ENCODE data around the gene CADM1. TPM values are rescaled to one million over a fixed set of nuclear protein-coding genes. Genes with fewer than 3 reads are reported as not detected.

Gene CADM1
- total RNA-seq, 1 donor: 86.5 TPM

DNA sequence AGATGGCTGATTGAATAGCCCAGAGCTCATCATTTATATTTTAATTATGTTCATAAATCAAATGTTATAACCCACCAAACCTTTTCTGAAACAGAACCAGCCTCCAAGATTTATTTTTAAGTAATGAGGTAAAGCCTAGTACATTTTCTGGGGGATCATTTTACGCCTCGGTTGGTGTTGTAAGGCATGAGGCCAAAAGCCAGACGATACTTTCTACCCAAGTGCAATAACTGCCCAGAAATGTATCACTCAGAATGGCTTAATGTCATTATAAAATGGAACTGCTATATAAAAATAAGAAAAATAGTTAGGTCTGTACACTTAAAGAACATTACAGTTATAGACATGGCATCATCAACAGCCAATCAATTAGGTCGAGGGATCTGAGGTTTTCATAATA lies 283.3 kb downstream of the CADM1 start:
- H3K4me1 ChIP-seq (ENCODE audit: insufficient read depth, low read length): no peaks in the 10 kb centered on the region
- no peaks in the 10 kb centered on the region for H3K9me3 ChIP-seq (ENCODE audit: low read depth, low read length)
- H3K4me2 ChIP-seq (ENCODE audit: insufficient read depth, low read length): no peak overlapping the region
- no peak overlapping the region for H3K27ac ChIP-seq (ENCODE audit: low read depth, low read length)
- H3K36me3 ChIP-seq (ENCODE audit: insufficient read depth, low read length): no peaks in the 10 kb centered on the region
- H2AFZ ChIP-seq (ENCODE audit: low read length): no peak overlapping the region
- TF ChIP-seq, protein P1, sequence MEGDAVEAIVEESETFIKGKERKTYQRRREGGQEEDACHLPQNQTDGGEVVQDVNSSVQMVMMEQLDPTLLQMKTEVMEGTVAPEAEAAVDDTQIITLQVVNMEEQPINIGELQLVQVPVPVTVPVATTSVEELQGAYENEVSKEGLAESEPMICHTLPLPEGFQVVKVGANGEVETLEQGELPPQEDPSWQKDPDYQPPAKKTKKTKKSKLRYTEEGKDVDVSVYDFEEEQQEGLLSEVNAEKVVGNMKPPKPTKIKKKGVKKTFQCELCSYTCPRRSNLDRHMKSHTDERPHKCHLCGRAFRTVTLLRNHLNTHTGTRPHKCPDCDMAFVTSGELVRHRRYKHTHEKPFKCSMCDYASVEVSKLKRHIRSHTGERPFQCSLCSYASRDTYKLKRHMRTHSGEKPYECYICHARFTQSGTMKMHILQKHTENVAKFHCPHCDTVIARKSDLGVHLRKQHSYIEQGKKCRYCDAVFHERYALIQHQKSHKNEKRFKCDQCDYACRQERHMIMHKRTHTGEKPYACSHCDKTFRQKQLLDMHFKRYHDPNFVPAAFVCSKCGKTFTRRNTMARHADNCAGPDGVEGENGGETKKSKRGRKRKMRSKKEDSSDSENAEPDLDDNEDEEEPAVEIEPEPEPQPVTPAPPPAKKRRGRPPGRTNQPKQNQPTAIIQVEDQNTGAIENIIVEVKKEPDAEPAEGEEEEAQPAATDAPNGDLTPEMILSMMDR (IDR thresholded peaks at IDR 0.05; ENCODE audit: extremely low read depth, low read depth, low read length): no peak
- H4K20me1 ChIP-seq (ENCODE audit: insufficient read depth, low read length): no peaks in the 10 kb centered on the region
- H3K27me3 ChIP-seq (ENCODE audit: insufficient read depth, low read length): peaks cover 2% of the 10 kb centered on the region
- no peak for DNase-seq (ENCODE audit: insufficient read length, low spot score, missing footprints)
- no peaks in the 10 kb centered on the region for H3K79me2 ChIP-seq (ENCODE audit: insufficient read depth, low read length)
- H3K4me3 ChIP-seq (ENCODE audit: insufficient read depth, low read length): no peak overlapping the region

GRCh38 chr11:115220423-115220822 lies 283.8 kb downstream of the CADM1 start:
- no peaks in the 10 kb centered on the region for H3K36me3 ChIP-seq (ENCODE audit: insufficient read depth, low read length)
- no peak overlapping the region for H3K4me3 ChIP-seq (ENCODE audit: insufficient read depth, low read length)
- no peaks in the 10 kb centered on the region for H4K20me1 ChIP-seq (ENCODE audit: insufficient read depth, low read length)
- no peak overlapping the region for H2AFZ ChIP-seq (ENCODE audit: low read length)
- DNase-seq (ENCODE audit: insufficient read length, low spot score, missing footprints): no peak
- TF ChIP-seq, protein P1 (IDR thresholded peaks at IDR 0.05; ENCODE audit: extremely low read depth, low read depth, low read length): no peak
- no peaks in the 10 kb centered on the region for H3K79me2 ChIP-seq (ENCODE audit: insufficient read depth, low read length)
- no peaks in the 10 kb centered on the region for H3K4me1 ChIP-seq (ENCODE audit: insufficient read depth, low read length)
- no peak overlapping the region for H3K27ac ChIP-seq (ENCODE audit: low read depth, low read length)
- no peak overlapping the region for H3K4me2 ChIP-seq (ENCODE audit: insufficient read depth, low read length)
- H3K9me3 ChIP-seq (ENCODE audit: low read depth, low read length): no peaks in the 10 kb centered on the region
- peaks cover 2% of the 10 kb centered on the region for H3K27me3 ChIP-seq (ENCODE audit: insufficient read depth, low read length)

DNA sequence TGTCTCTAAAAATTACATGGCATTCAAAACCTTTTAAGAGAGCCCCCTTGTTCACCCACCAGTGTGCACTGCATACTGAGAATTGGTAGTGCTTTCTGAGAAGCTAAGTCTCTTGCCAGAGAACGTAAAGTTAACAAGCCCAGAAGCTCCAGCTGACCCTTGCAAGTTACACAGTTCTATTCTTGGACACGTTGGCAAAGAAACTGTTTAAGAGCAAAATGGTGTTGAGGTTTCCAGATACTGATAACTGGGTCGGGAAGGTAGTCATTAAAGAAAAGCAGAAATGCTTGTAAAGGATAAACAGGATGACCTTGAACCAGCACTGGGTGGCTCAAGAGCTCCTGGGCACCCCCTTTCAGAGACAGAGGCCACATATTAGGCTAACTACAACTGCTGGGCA lies 284.8 kb downstream of the CADM1 start:
- Histone ChIP-seq H3K9me3 (ENCODE audit: low read depth, low read length) (no peaks in the 10 kb centered on the region), H3K36me3 (ENCODE audit: insufficient read depth, low read length) (no peaks in the 10 kb centered on the region), H3K79me2 (ENCODE audit: insufficient read depth, low read length) (no peaks in the 10 kb centered on the region), H2AFZ (ENCODE audit: low read length) (no peak overlapping the region), H3K27me3 (ENCODE audit: insufficient read depth, low read length) (peaks cover 2% of the 10 kb centered on the region), H3K4me3 (ENCODE audit: insufficient read depth, low read length) (no peak overlapping the region), H3K27ac (ENCODE audit: low read depth, low read length) (no peak overlapping the region), H3K4me2 (ENCODE audit: insufficient read depth, low read length) (no peak overlapping the region), H4K20me1 (ENCODE audit: insufficient read depth, low read length) (no peaks in the 10 kb centered on the region), H3K4me1 (ENCODE audit: insufficient read depth, low read length) (no peaks in the 10 kb centered on the region)
- TF ChIP-seq, protein P1 (IDR thresholded peaks at IDR 0.05; ENCODE audit: extremely low read depth, low read depth, low read length): no peak
- no peak for DNase-seq (ENCODE audit: insufficient read length, low spot score, missing footprints)

GRCh38 chr11:115217726-115218311 lies 286.4 kb downstream of the CADM1 start:
- H3K27ac ChIP-seq (ENCODE audit: low read depth, low read length): no peak overlapping the region
- no peak for DNase-seq (ENCODE audit: insufficient read length, low spot score, missing footprints)
- H3K4me3 ChIP-seq (ENCODE audit: insufficient read depth, low read length): no peak overlapping the region
- H3K36me3 ChIP-seq (ENCODE audit: insufficient read depth, low read length): no peaks in the 10 kb centered on the region
- TF ChIP-seq, protein P1 (IDR thresholded peaks at IDR 0.05; ENCODE audit: extremely low read depth, low read depth, low read length): no peak
- peaks cover 2% of the 10 kb centered on the region for H3K27me3 ChIP-seq (ENCODE audit: insufficient read depth, low read length)
- H4K20me1 ChIP-seq (ENCODE audit: insufficient read depth, low read length): no peaks in the 10 kb centered on the region
- H3K4me2 ChIP-seq (ENCODE audit: insufficient read depth, low read length): no peak overlapping the region
- H3K4me1 ChIP-seq (ENCODE audit: insufficient read depth, low read length): no peaks in the 10 kb centered on the region
- no peaks in the 10 kb centered on the region for H3K9me3 ChIP-seq (ENCODE audit: low read depth, low read length)
- H2AFZ ChIP-seq (ENCODE audit: low read length): no peak overlapping the region
- no peaks in the 10 kb centered on the region for H3K79me2 ChIP-seq (ENCODE audit: insufficient read depth, low read length)

Measured in osteoblast (primary cell).